ENCODE measurements around the gene GOLGA8J.
"Not testable (repeated sequence)": the region's sequence is repeated elsewhere in the genome, so short reads cannot be mapped to it uniquely, and the experiment has no call there.

- TF ChIP-seq CTCF, POLR2A (IDR thresholded peaks at IDR 0.05): not testable (repeated sequence)
Observed at GRCh38 chr15:30110591-30110990, 27.8 kb downstream of the GOLGA8J start.

Measured in thyroid gland (tissue), 4 donors.